ENCODE data around the gene SMTN. TPM values are rescaled to one million over a fixed set of nuclear protein-coding genes. Genes with fewer than 3 reads are reported as not detected.

The SMTN gene
- 37.9 to 58.1 TPM (median 47.2 TPM) in 3 replicates for total RNA-seq
- long read RNA-seq, transcript SMTN-201 (21 exons, 3,295 nt): major isoform, 56 of 91 reads
- long read RNA-seq, transcript SMTN-222 (20 exons, 3,321 nt): minor isoform, 5 of 91 reads
- long read RNA-seq, partial matches to known transcripts: 10 of 91 reads
- long read RNA-seq, other reads (novel, unspliced or antisense): 19 of 91 reads

- no peaks in the 10 kb centered on the region for H3K27me3 Mint-ChIP-seq (ENCODE audit: low read depth)
- H3K27ac Mint-ChIP-seq (ENCODE audit: unreplicated experiment): peak within 1 kb of the TSS; percentile 88
Measured at GRCh38 chr22:31080848-31081649, at the start of gene SMTN. SMTN (plus strand) TSS chr22:31081318; CDS start chr22:31083259, 1,941 bp downstream.

GRCh38 chr22:31036671-31037550 is 44.2 kb upstream of the SMTN start:
- Mint-ChIP-seq H3K27me3 (ENCODE audit: low read depth) (no peaks in the 10 kb centered on the region), H3K4me3 (ENCODE audit: unreplicated experiment) (peak overlapping the region; percentile 40), H3K4me1 (ENCODE audit: low read depth) (peaks cover 19% of the 10 kb centered on the region), H3K27ac (ENCODE audit: unreplicated experiment) (peak overlapping the region; percentile 78), H3K36me3 (ENCODE audit: low read depth) (no peaks in the 10 kb centered on the region), H3K9me3 (ENCODE audit: low read depth) (no peaks in the 10 kb centered on the region)
- DNase-seq (ENCODE audit: low spot score): no peak
- TF ChIP-seq CTCF (IDR thresholded peaks at IDR 0.05): peak; percentile 53

More at GRCh38 chr22:31080848-31081649, at the start of gene SMTN:
- peak within 1 kb of the TSS; percentile 88 for H3K4me3 Mint-ChIP-seq (ENCODE audit: unreplicated experiment)
- no peaks in the 10 kb centered on the region for H3K36me3 Mint-ChIP-seq (ENCODE audit: low read depth)
- no peak for DNase-seq (ENCODE audit: low spot score)
- peak; percentile 40 for TF ChIP-seq CTCF (IDR thresholded peaks at IDR 0.05)
- H3K9me3 Mint-ChIP-seq (ENCODE audit: low read depth): no peaks in the 10 kb centered on the region
- H3K4me1 Mint-ChIP-seq (ENCODE audit: low read depth): peaks cover 39% of the 10 kb centered on the region

GRCh38 chr22:31038686-31039085 is 42.4 kb upstream of the SMTN start:
- Mint-ChIP-seq H3K36me3 (ENCODE audit: low read depth) (no peaks in the 10 kb centered on the region), H3K27me3 (ENCODE audit: low read depth) (no peaks in the 10 kb centered on the region), H3K4me3 (ENCODE audit: unreplicated experiment) (no peak overlapping the region), H3K9me3 (ENCODE audit: low read depth) (no peaks in the 10 kb centered on the region), H3K27ac (ENCODE audit: unreplicated experiment) (no peak overlapping the region), H3K4me1 (ENCODE audit: low read depth) (peaks cover 19% of the 10 kb centered on the region)
- DNase-seq (ENCODE audit: low spot score): no peak
- no peak for TF ChIP-seq CTCF (IDR thresholded peaks at IDR 0.05)

GRCh38 chr22:31039393-31039792 is 41.7 kb upstream of the SMTN start:
- no peaks in the 10 kb centered on the region for H3K36me3 Mint-ChIP-seq (ENCODE audit: low read depth)
- H3K27me3 Mint-ChIP-seq (ENCODE audit: low read depth): no peaks in the 10 kb centered on the region
- H3K4me1 Mint-ChIP-seq (ENCODE audit: low read depth): peaks cover 19% of the 10 kb centered on the region
- H3K4me3 Mint-ChIP-seq (ENCODE audit: unreplicated experiment): no peak overlapping the region
- no peak overlapping the region for H3K27ac Mint-ChIP-seq (ENCODE audit: unreplicated experiment)
- no peak for DNase-seq (ENCODE audit: low spot score)
- no peak for TF ChIP-seq CTCF (IDR thresholded peaks at IDR 0.05)
- H3K9me3 Mint-ChIP-seq (ENCODE audit: low read depth): no peaks in the 10 kb centered on the region
